Activated CD4-positive, alpha-beta T cell treated with anti-CD3 and anti-CD28 coated beads, Interleukin-2, amount 50 U/mL, for 1 hour (primary cell): ENCODE data around the gene GNAS-AS1.
A peak's percentile ranks its signal among the peaks of the same experiment; 100 is the strongest.

Experiments
- DNase-seq: peaks from one replicate; pipeline ENCODE4 v3.0.0-alpha.2; 2020

Gene GNAS-AS1

GRCh38 chr20:58884966-58885365, 34.3 kb upstream of the GNAS-AS1 start:
- no peak for DNase-seq

DNA sequence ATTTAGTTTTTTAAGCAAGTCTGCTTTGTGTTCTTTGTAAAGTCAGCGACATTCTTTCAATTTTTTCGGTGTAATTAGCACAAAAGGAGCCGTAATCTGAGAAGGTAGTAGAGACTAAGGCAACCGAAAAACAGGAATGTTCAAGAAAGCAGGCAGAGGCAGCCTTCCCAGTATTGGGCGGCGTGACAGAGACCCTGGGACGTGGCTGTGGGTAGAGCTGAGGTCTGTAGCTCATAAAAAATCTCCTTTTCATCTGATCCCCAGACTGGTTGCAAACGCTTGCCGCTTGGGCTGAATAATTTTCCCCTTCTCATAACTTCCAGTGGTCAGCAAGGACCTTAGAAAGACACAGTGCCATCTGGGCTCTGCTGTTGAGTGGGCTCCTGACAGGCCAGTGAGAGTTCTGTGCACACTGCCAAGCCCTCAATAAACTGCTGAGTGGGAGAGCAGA, 32.6 kb upstream of the GNAS-AS1 start:
- no peak for DNase-seq

- no peak for DNase-seq
Observed at GRCh38 chr20:58882704-58883089, 32.0 kb upstream of the GNAS-AS1 start.

- no peak for DNase-seq
Observed at GRCh38 chr20:58880994-58881752, 30.5 kb upstream of the GNAS-AS1 start.

DNA sequence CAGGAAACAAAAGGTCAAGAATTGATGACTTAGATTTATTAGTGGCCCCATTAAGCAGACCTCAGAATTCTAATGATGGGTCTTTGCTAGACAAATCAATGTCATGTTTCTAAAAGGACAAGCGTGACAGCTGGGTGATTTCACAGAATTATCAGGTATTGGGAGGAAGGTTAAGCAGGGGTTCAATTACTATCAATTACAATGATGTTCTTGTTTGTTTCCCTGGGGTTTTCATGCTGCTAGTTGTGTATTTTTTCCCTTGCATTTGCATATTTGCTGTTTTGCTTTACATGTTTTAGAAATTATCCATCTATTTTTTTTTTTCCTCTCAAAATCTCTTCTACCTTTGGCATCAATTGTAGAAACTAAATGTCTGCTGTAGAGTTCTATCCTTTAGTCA, 29.7 kb upstream of the GNAS-AS1 start:
- DNase-seq = no peak

GRCh38 chr20:58878399-58878798, 27.7 kb upstream of the GNAS-AS1 start:
- DNase-seq = no peak

DNA sequence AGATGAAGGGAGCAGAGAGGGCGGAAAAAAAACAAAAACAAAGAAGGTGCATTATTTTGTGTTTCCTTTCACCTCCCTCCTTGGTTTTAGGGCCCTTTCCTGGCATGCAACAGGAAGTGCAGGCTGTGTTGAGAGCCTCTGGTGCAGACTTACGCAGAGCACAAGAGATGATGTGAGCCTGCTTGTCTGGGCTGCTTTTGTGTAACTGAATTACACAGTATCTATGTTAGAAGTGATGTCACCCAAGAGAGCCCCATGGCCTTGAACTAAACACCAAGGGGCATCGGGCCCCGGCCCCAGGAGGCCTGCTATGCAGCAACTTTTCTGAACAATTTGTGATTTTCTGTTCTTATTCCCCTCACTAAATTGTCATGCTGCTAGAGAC, 27.3 kb upstream of the GNAS-AS1 start:
- DNase-seq = no peak

GRCh38 chr20:58877050-58877975, 26.6 kb upstream of the GNAS-AS1 start:
- DNase-seq = no peak

GRCh38 chr20:58876437-58876836, 25.7 kb upstream of the GNAS-AS1 start:
- DNase-seq = no peak

- DNase-seq = no peak
Observed at GRCh38 chr20:58875541-58876134, 24.9 kb upstream of the GNAS-AS1 start.

- DNase-seq = no peak
Observed at GRCh38 chr20:58875111-58875510, 24.4 kb upstream of the GNAS-AS1 start.

- DNase-seq = no peak
Observed at GRCh38 chr20:58874469-58874868, 23.8 kb upstream of the GNAS-AS1 start.

DNA sequence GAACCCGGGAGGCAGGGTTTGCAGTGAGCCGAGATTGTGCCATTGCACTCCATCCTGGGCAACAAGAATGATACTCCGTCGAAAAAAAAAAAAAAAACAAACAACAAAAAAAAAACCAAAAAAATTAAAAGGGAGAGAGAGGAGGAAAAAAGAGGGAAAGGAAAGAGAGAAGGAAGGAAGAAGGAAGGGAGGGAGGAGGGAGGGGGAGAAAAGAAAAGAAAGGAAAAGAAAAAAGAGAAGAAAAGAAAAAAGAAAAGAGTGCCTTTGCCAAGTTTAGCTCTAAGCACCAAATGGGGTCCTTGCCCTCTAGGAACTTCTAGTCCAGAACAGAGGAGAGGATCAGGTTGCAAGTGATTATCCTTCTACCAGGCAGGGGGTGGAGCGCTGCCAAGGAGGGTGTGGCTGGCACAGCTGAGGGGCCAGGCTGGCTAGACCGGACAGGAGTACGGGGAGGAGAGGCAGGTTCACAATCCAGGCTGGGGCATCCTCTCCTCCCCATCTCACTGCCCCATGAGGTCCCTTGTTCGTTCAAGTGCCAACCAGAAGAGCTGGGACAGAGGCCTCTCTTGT, 20.9 kb upstream of the GNAS-AS1 start:
- DNase-seq = no peak

GRCh38 chr20:58870293-58871014, 19.8 kb upstream of the GNAS-AS1 start:
- peak; percentile 54 for DNase-seq

DNA sequence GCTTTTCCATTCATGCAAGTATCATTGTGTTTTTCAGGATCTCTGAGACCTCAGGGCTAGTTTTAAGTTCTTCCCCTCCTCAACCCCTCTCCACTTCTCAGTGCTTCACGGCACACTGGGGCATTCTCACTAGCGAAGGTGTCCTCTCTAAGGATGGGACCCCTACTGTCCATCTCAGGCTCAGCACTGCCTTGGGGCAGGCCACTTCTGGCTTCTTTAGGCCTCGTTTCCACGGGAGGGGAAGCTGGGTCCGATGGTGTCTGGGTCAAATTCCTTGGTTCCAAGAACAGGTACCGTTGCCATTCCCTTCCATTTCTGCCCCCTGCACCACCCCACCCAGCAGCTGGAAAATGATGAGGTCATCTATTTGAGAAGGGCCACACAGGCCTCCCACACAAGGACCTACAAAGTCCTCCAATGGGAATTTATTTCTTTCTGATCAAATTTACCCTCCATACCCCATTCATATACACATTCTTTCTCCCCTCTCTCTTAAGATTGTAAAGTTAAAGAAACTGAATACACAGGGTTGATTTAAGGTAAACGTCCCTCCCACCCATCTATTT, 19.0 kb upstream of the GNAS-AS1 start:
- DNase-seq = no peak

DNA sequence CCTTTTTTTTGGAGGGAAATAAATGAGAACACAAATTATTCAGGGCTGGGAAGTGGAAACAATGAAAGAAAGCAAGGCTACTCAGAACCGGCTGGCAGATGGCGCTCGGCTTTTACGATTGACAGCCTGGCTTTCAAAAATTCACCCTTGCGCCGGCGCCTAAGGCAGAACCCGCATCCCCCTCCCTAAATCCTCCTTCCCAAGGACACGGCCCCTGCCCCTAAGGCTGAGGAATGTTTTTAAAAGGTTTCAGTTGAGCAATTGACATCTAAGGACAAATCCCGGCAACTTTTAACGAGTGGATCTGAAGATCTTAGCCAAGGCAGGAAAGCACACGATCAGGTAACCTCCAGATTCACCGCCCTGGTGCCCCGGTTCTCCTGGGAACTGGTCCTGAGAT, 18.1 kb upstream of the GNAS-AS1 start:
- DNase-seq = no peak

GRCh38 chr20:58867211-58867610, 16.5 kb upstream of the GNAS-AS1 start:
- no peak for DNase-seq

- no peak for DNase-seq
Observed at GRCh38 chr20:58865843-58866242, 15.1 kb upstream of the GNAS-AS1 start.

GRCh38 chr20:58864346-58864745, 13.6 kb upstream of the GNAS-AS1 start:
- no peak for DNase-seq

DNA sequence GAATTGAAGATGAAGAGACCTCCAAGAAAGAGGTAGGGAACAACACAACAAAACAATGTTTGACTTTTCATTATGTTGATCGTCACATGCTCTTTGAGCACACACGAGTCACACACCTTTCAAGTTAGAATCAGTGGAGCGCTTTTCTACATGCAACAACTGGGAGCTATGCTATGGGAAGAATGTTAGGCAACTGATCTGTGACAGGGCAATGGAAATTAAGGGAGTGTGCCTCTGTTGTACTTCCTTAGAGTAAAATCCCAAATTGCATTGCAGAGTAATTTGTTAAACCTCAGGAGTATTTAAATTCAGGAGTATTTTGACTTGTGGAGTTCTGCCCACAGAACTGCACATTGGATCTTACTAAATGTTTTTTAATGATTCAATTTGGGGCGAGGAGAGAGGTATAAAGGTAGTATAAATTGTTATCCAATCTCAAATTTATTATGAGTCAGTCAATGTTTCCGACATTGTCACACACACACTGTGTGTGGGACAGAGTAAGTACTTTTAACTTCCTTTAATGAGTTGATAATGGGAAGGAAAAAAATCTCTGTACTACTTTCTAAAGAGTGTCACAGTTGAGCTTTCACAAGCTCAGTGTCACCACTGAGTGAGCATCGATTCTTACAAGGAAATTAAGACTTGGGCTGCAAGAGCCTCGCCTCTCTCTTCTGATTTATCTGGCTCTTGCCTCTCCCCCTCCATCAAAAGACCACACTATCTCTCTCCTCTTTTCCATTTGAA, 12.5 kb upstream of the GNAS-AS1 start:
- DNase-seq = no peak
